Smooth muscle cell (in vitro differentiated cells): Measurements from ENCODE around the gene CDKAL1. TPM values are rescaled to one million over a fixed set of nuclear protein-coding genes. Genes with fewer than 3 reads are reported as not detected.
A peak's percentile ranks its signal among the peaks of the same experiment; 100 is the strongest.

Experiments used
- DNase-seq: peaks from one replicate; lab custom pipeline; 2025; ENCODE audit not compliant: unreplicated experiment; lab: John Stamatoyannopoulos, UW
- H2AFZ ChIP-seq: fragments of 200-600 bp; sonication (generic); 2 replicates; pipeline ENCODE4 v1.6.0; 2016; ENCODE audit warnings: antibody characterized with exemption, low read depth, mild to moderate bottlenecking
- H3F3A ChIP-seq: fragments of 200-600 bp; sonication (generic); 2 replicates; pipeline ENCODE4 v1.6.0; 2017; ENCODE audit warnings: antibody characterized with exemption, low read depth
- H3K27ac ChIP-seq: fragments of 200-600 bp; sonication (generic); 2 replicates; pipeline ENCODE4 v1.5.1; 2016; ENCODE audit warnings: low read depth, mild to moderate bottlenecking
- H3K27me3 ChIP-seq: fragments of 200-600 bp; sonication (generic); 2 replicates; pipeline ENCODE4 v1.6.1; 2016; ENCODE audit warnings: low read depth, mild to moderate bottlenecking
- H3K36me3 ChIP-seq: fragments of 200-600 bp; sonication (generic); 2 replicates; pipeline ENCODE4 v1.5.1; 2016; ENCODE audit warnings: low read depth
- H3K4me1 ChIP-seq: fragments of 200-600 bp; sonication (generic); 2 replicates; pipeline ENCODE4 v1.5.1; 2016; ENCODE audit warnings: low read depth
- H3K4me2 ChIP-seq: fragments of 200-600 bp; sonication (generic); 2 replicates; pipeline ENCODE4 v1.6.0; 2016; ENCODE audit warnings: mild to moderate bottlenecking
- H3K4me3 ChIP-seq: fragments of 200-600 bp; sonication (generic); 2 replicates; pipeline ENCODE4 v1.5.1; 2016; ENCODE audit warnings: mild to moderate bottlenecking
- H3K79me2 ChIP-seq: fragments of 200-600 bp; sonication (generic); 2 replicates; pipeline ENCODE4 v1.6.0; 2016; ENCODE audit warnings: low read depth, mild to moderate bottlenecking
- H3K9ac ChIP-seq: fragments of 200-600 bp; sonication (generic); 2 replicates; pipeline ENCODE4 v1.6.0; 2016; ENCODE audit warnings: low read depth
- H3K9me3 ChIP-seq: fragments of 200-600 bp; sonication (generic); replicated peaks from 2 replicates; pipeline ENCODE4 v1.5.1; 2016; ENCODE audit warnings: low read depth
- H4K20me1 ChIP-seq: fragments of 200-600 bp; sonication (generic); 2 replicates; pipeline ENCODE4 v1.6.0; 2016; ENCODE audit warnings: low read depth
- WGBS: methylation state at CpG from one replicate; pipeline ENCODE4 v1.1.7; 2016; ENCODE audit warnings: low lambda C conversion rate; 5-methylcytosine and 5-hydroxymethylcytosine counted together
- polyA plus RNA-seq: library from polyadenylated mRNA; unstranded; fragments of >200 nt; fragmentation: Nextera tagmentation; extraction: Ambion mirVana; gene quantifications from 2 replicates; pipeline ENCODE4 v1.2.1, GENCODE V29; 2016
- total RNA-seq: library from RNA; depleted of rRNA; stranded (reverse); fragments of >200 nt; gene quantifications from 2 replicates; pipeline ENCODE4 v1.2.3, GENCODE V29; 2014
- TF ChIP-seq, protein P1 (sequence below): fragments of 200-600 bp; sonication (generic); IDR thresholded peaks from 2 replicates; pipeline ENCODE4 v1.5.1; 2017; ENCODE audit warnings: borderline replicate concordance, mild to moderate bottlenecking, antibody characterized with exemption; ENCODE audit not compliant: insufficient read depth, poor library complexity, severe bottlenecking

CDKAL1 gene
- total and polyA plus RNA-seq, 2 experiments from 2014 or later = 16.5 to 16.6 TPM

DNA sequence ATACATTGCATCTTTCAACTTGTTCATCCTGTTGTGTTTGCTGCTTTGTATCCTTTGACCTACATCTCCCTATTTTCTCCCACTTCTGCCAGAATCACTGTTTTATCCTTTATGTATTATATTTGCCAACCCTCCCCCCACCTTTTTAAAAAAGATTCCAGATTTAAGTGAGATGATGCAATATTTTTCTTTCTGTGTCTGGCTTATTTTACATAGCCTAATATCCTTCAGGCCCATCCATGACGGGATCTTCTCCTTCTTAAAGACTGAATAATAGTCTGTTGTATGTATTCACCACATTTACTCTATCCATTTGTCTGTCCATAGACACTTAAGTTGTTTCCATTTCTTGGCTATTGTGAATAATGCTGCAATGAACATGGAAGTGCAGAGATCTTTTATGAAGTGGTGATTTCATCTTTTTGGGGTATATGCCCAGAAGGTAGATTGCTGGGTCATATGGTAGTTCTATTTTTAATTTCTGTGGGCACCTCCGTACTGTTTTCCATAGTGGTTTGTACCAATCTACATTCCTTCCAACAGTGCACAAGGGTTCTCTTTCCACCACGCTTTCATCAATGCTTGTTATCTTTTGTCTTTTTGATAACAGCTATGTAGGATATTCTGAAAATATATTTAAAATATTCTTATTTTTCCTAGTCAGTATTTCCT lies 181.0 kb downstream of the CDKAL1 start:
- Histone ChIP-seq H3K9ac (no peak overlapping the region), H4K20me1 (no peaks in the 10 kb centered on the region), H3F3A (peaks cover 16% of the 10 kb centered on the region), H3K9me3 (no peaks in the 10 kb centered on the region), H2AFZ (no peak overlapping the region), H3K79me2 (no peaks in the 10 kb centered on the region), H3K4me1 (peaks cover 28% of the 10 kb centered on the region), H3K27ac (no peak overlapping the region), H3K4me3 (no peak overlapping the region), H3K4me2 (peak overlapping the region; percentile 16), H3K36me3 (no peaks in the 10 kb centered on the region), H3K27me3 (no peaks in the 10 kb centered on the region)
- 51% methylated on average over 3 of the region's 3 CpGs for WGBS
- no peak for DNase-seq
- TF ChIP-seq, protein P1, sequence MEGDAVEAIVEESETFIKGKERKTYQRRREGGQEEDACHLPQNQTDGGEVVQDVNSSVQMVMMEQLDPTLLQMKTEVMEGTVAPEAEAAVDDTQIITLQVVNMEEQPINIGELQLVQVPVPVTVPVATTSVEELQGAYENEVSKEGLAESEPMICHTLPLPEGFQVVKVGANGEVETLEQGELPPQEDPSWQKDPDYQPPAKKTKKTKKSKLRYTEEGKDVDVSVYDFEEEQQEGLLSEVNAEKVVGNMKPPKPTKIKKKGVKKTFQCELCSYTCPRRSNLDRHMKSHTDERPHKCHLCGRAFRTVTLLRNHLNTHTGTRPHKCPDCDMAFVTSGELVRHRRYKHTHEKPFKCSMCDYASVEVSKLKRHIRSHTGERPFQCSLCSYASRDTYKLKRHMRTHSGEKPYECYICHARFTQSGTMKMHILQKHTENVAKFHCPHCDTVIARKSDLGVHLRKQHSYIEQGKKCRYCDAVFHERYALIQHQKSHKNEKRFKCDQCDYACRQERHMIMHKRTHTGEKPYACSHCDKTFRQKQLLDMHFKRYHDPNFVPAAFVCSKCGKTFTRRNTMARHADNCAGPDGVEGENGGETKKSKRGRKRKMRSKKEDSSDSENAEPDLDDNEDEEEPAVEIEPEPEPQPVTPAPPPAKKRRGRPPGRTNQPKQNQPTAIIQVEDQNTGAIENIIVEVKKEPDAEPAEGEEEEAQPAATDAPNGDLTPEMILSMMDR = no peak

DNA sequence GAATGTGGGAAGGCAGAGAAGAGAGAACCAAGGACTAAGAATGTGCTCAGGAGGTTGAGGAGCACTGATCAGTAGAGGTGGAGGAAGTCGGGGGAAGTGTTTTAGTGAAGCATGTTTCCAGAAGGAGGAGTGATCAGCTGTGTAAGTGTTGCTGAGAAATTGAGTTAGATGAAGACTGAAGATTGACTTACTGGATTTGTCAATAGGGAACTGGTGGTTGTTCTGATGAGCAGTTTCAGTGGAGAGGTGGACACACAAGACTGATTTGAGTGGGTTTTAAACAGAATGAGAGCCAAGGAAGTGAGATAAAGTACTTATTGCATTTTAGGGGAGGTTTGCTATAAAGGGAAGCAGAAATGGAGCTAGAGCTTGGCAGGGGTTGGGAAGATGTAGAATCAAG lies 182.6 kb downstream of the CDKAL1 start:
- no peak overlapping the region for H2AFZ ChIP-seq
- H3K36me3 ChIP-seq = no peaks in the 10 kb centered on the region
- H3K9me3 ChIP-seq = no peaks in the 10 kb centered on the region
- H3F3A ChIP-seq = peaks cover 7% of the 10 kb centered on the region
- TF ChIP-seq, protein P1 = no peak
- H3K27ac ChIP-seq = no peak overlapping the region
- H3K9ac ChIP-seq = no peak overlapping the region
- H3K79me2 ChIP-seq = no peaks in the 10 kb centered on the region
- no peak overlapping the region for H3K4me3 ChIP-seq
- H3K4me2 ChIP-seq = no peak overlapping the region
- 84% methylated on average over 1 of the region's 1 CpG for WGBS
- H4K20me1 ChIP-seq = no peaks in the 10 kb centered on the region
- H3K4me1 ChIP-seq = peaks cover 21% of the 10 kb centered on the region
- DNase-seq = no peak
- H3K27me3 ChIP-seq = no peaks in the 10 kb centered on the region

DNA sequence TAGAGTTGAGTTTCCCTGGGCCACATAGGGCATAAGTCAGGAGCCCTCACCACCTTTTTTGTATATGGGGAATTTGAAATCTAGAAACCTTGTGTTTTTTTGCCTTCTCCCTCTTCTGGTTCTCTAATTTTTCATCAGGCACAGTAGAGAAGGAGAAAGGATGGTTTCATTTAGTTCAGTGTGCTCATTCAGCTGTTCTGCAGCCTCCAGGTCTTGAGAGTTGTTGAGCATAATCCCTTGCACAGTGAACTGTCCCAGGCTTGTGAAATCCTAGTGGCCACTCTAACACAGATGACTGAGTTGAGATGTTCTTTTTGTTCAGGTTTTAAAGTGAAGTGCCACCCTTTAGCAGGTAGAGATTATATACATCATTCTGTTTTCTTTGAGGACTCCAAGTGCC lies 183.5 kb downstream of the CDKAL1 start:
- TF ChIP-seq, protein P1 = no peak

More for the DNA sequence above, 183.5 kb downstream of the CDKAL1 start:
- H3K4me2 ChIP-seq = peak overlapping the region; percentile 71
- peak overlapping the region; percentile 84 for H3K27ac ChIP-seq
- H3K9ac ChIP-seq = no peak overlapping the region
- no peak overlapping the region for H3K4me3 ChIP-seq
- no peaks in the 10 kb centered on the region for H3K27me3 ChIP-seq
- no peaks in the 10 kb centered on the region for H3K79me2 ChIP-seq
- peaks cover 19% of the 10 kb centered on the region for H3K4me1 ChIP-seq
- H3F3A ChIP-seq = peaks cover 5% of the 10 kb centered on the region
- H3K36me3 ChIP-seq = no peaks in the 10 kb centered on the region
- no peak for DNase-seq
- H2AFZ ChIP-seq = no peak overlapping the region
- no peaks in the 10 kb centered on the region for H3K9me3 ChIP-seq
- no peaks in the 10 kb centered on the region for H4K20me1 ChIP-seq
